ENCODE data around the gene ZFR2. TPM values are rescaled to one million over a fixed set of nuclear protein-coding genes. Genes with fewer than 3 reads are reported as not detected.

Gene ZFR2
- total RNA-seq, 6 experiments from 2014 or later = not detected

GRCh38 chr19:3907626-3908265, 38.9 kb upstream of the ZFR2 start:
- no peaks in the 10 kb centered on the region for H3K36me3 Mint-ChIP-seq (ENCODE audit: low read depth)

GRCh38 chr19:3904233-3904632, 35.4 kb upstream of the ZFR2 start:
- Mint-ChIP-seq H3K27ac (no peak overlapping the region), H3K36me3 (ENCODE audit: low read depth) (no peaks in the 10 kb centered on the region), H3K4me1 (ENCODE audit: low read depth) (no peaks in the 10 kb centered on the region), H3K4me3 (no peak overlapping the region), H3K9me3 (peaks cover 2% of the 10 kb centered on the region; the same call in 1 of the 2 replicates), H3K27me3 (ENCODE audit: insufficient read depth) (peaks cover 30% of the 10 kb centered on the region)
- no peak for DNase-seq
- TF ChIP-seq CTCF (IDR thresholded peaks at IDR 0.05) = no peak

More at GRCh38 chr19:3907626-3908265, 38.9 kb upstream of the ZFR2 start:
- TF ChIP-seq CTCF (IDR thresholded peaks at IDR 0.05) = no peak
- Mint-ChIP-seq H3K9me3 (peaks cover 14% of the 10 kb centered on the region), H3K27ac (no peak overlapping the region), H3K27me3 (ENCODE audit: insufficient read depth) (peaks cover 17% of the 10 kb centered on the region), H3K4me1 (ENCODE audit: low read depth) (no peaks in the 10 kb centered on the region), H3K4me3 (no peak overlapping the region)
- DNase-seq = no peak

GRCh38 chr19:3902317-3902973, 33.6 kb upstream of the ZFR2 start:
- Mint-ChIP-seq H3K4me1 (ENCODE audit: low read depth) (no peaks in the 10 kb centered on the region), H3K9me3 (0 out of 2 replicates have a peak, but pooled peaks cover 3% of the 10 kb centered on the region), H3K27me3 (ENCODE audit: insufficient read depth) (peaks cover 31% of the 10 kb centered on the region), H3K4me3 (no peak overlapping the region), H3K27ac (no peak overlapping the region), H3K36me3 (ENCODE audit: low read depth) (no peaks in the 10 kb centered on the region)
- DNase-seq = no peak
- TF ChIP-seq CTCF (IDR thresholded peaks at IDR 0.05) = no peak

DNA sequence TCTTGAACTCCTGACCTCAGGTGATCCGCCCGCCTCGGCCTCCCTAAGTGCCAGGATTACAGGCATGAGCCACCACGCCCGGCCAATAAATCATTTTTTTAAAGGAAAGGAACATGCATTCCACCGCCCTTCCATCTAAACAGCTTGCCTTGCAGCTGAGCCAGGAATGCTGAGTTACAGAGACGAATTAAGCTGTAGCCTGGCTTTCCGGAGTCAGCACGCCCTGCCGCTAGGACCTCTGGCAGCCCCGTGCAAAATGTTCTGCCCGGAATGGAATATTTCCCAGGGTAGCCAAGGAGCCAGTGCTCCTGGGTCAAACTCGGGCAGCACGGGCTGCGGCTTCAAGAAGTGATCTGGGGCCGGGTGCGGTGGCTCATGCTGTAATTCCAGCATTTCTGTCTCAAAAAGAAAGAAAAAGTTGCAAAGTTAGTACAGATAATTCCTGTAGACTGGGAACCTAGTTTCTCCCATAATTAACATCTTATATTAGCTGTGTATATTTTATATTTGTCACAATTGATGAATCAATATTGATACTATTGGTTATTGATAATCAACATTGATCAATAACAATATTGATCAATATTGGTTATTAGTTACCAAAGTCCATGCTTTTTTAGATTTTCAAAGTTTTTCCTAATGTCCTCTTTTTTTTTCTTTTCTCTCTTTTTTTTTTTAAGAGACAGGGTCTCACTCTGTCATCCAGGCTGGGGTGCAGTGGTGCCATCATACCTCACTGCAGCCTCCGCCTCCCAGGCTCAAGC, 30.9 kb upstream of the ZFR2 start:
- Mint-ChIP-seq H3K4me3 (no peak overlapping the region), H3K27me3 (ENCODE audit: insufficient read depth) (peaks cover 34% of the 10 kb centered on the region), H3K4me1 (ENCODE audit: low read depth) (no peaks in the 10 kb centered on the region), H3K36me3 (ENCODE audit: low read depth) (no peaks in the 10 kb centered on the region), H3K9me3 (0 out of 2 replicates have a peak, but pooled peaks cover 3% of the 10 kb centered on the region), H3K27ac (no peak overlapping the region)
- no peak for TF ChIP-seq CTCF (IDR thresholded peaks at IDR 0.05)
- DNase-seq = no peak

DNA sequence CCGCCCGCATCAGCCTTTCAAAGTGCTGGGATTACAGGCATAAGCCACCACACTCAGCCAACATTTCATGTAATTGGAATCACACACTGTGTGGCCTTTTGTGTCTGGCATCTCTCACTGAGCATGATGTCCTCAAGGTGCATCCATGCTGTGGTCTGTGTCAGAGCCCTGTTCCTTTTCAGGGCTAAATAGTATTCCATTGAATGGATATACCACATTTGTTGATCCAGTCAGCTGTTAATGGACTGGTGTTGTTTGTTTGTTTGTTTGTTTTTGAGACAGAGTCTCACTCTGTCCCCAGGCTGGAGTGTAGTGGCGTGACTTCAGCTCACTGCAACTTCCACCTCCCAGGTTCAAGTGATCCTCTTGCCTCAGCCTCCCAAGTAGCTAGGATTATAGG, 29.6 kb upstream of the ZFR2 start:
- no peak for TF ChIP-seq CTCF (IDR thresholded peaks at IDR 0.05)
- no peaks in the 10 kb centered on the region for H3K36me3 Mint-ChIP-seq (ENCODE audit: low read depth)
- no peak for DNase-seq
- no peaks in the 10 kb centered on the region for H3K4me1 Mint-ChIP-seq (ENCODE audit: low read depth)
- no peak overlapping the region for H3K27ac Mint-ChIP-seq
- H3K9me3 Mint-ChIP-seq = 0 out of 2 replicates have a peak, but pooled peaks cover 3% of the 10 kb centered on the region
- H3K4me3 Mint-ChIP-seq = no peak overlapping the region
- peaks cover 29% of the 10 kb centered on the region for H3K27me3 Mint-ChIP-seq (ENCODE audit: insufficient read depth)
